HepG2 (cell line): ENCODE measurements around the gene LASP1. TPM values are rescaled to one million over a fixed set of nuclear protein-coding genes. Genes with fewer than 3 reads are reported as not detected.
A peak's percentile ranks its signal among the peaks of the same experiment; 100 is the strongest.

Experiments
- ATAC-seq: fragments of 200-7000 bp; cut with Tn5 transposase; 3 replicates; pipeline ENCODE4 v1.9.1; 2020; ENCODE audit warnings: mild to moderate bottlenecking, moderate library complexity
- BruUV-seq: library from RNA; stranded (reverse); fragments of 400-500 nt; replicated peaks from 2 replicates; lab custom pipeline; 2021; lab: Mats Ljungman, UMichigan
- CTCF ChIA-PET: fragments of 300-600 bp; formaldehyde crosslinking; extraction: SDS; loops from one replicate; lab custom pipeline; 2021; ENCODE audit warnings: low total read pairs, inconsistent platforms, low intra/inter-chr PET ratio; lab: Yijun Ruan, JAX
- POLR2A ChIA-PET: fragments of 350-600 bp; sonication (Branson Sonifier 250); formaldehyde crosslinking; loops from one replicate; lab custom pipeline; 2020; ENCODE audit warnings: antibody characterized with exemption, inconsistent platforms; lab: Yijun Ruan, JAX
- DNase-seq: peaks from one replicate; pipeline ENCODE4 v3.0.0-alpha.2; 2015; ENCODE audit warnings: low spot score
- FAIRE-seq: peaks from 3 replicates; lab custom pipeline; 2011; peaks lifted over from hg19 to GRCh38; lab: Jason Lieb, UNC
- H2AFZ ChIP-seq: one replicate; pipeline ENCODE4 v1.6.1; 2011; ENCODE audit warnings: low read length, inconsistent platforms
- H3K27ac ChIP-seq: fragments of 300-600 bp; 3 replicates; pipeline ENCODE4 v1.8.0; 2011; ENCODE audit warnings: mixed run types, mild to moderate bottlenecking, mixed read lengths, low read length, inconsistent platforms; ENCODE audit not compliant: insufficient read depth; ENCODE audit errors: extremely low read length
- H3K27me3 ChIP-seq, 2 experiments: fragments of 200-600 bp in 1 of 2; 2 replicates in 1 of 2; 3 replicates in 1 of 2; pipeline versions ENCODE4 v1.6.0 to v1.8.0; 2011; ENCODE audit warnings: low read length in 2 of 2, mild to moderate bottlenecking in 2 of 2, moderate library complexity in 2 of 2, inconsistent platforms in 1 of 2; ENCODE audit not compliant: insufficient read depth in 2 of 2, control insufficient read depth in 1 of 2
- H3K36me3 ChIP-seq, 2 experiments: fragments of 200-600 bp in 1 of 2; replicated peaks in 1 of 2; 2 replicates in 1 of 2; 3 replicates in 1 of 2; pipeline versions ENCODE4 v1.5.1 to v1.8.0; 2011; ENCODE audit warnings: low read length in 2 of 2, inconsistent platforms in 1 of 2; ENCODE audit not compliant: insufficient read depth in 2 of 2, control insufficient read depth in 1 of 2
- H3K4me1 ChIP-seq: 2 replicates; pipeline ENCODE4 v1.5.1; 2012; ENCODE audit warnings: low read length, inconsistent platforms; ENCODE audit not compliant: insufficient read depth
- H3K4me2 ChIP-seq: 2 replicates; pipeline ENCODE4 v1.6.0; 2011; ENCODE audit warnings: low read depth, low read length, inconsistent platforms
- H3K4me3 ChIP-seq, 3 experiments: fragments of 200-600 bp in 1 of 3; sonication (generic), shearing (Covaris generic) in 1 of 3; replicated peaks in 1 of 3; 2 replicates each; pipeline ENCODE4 v1.5.1; 2011 to 2016; ENCODE audit warnings: low read length in 3 of 3, inconsistent platforms in 2 of 3, low read depth in 2 of 3, mild to moderate bottlenecking in 2 of 3, control low read depth in 1 of 3, mixed read lengths in 1 of 3; ENCODE audit not compliant: insufficient read depth in 1 of 3
- H3K79me2 ChIP-seq: one replicate; pipeline ENCODE4 v1.6.1; 2011; ENCODE audit warnings: low read length, inconsistent platforms; ENCODE audit not compliant: insufficient read depth
- H3K9ac ChIP-seq: 2 replicates; pipeline ENCODE4 v1.6.0; 2011; ENCODE audit warnings: mild to moderate bottlenecking, low read depth, low read length, inconsistent platforms; ENCODE audit not compliant: insufficient read depth
- H3K9me3 ChIP-seq: 2 replicates; pipeline ENCODE4 v1.5.1; 2012; ENCODE audit warnings: mild to moderate bottlenecking, low read length
- H4K20me1 ChIP-seq: 2 replicates; pipeline ENCODE4 v1.6.0; 2011; ENCODE audit warnings: inconsistent platforms, mild to moderate bottlenecking, low read length, moderate library complexity; ENCODE audit not compliant: insufficient read depth
- FOXA1 ChIP-seq, 2 experiments: fragments of 450-650 bp in 1 of 2; sonication (generic) in 1 of 2; formaldehyde crosslinking in 1 of 2; IDR thresholded peaks; 2 replicates each; pipeline versions ENCODE4 v1.4.0 to v1.6.1; 2016 to 2020; ENCODE audit warnings: missing genetic modification reagents in 1 of 2
- FOXA3 ChIP-seq: IDR thresholded peaks from 2 replicates; pipeline ENCODE4 v1.6.1; 2016; ENCODE audit warnings: missing genetic modification reagents, missing compliant biosample characterization
- HNF4G ChIP-seq, 2 experiments: sonication (generic) in 1 of 2; formaldehyde crosslinking in 1 of 2; IDR thresholded peaks; 2 replicates each; pipeline versions ENCODE4 v1.4.0 to v1.6.1; 2011 to 2020; ENCODE audit warnings: borderline replicate concordance in 2 of 2, low read depth in 2 of 2, mild to moderate bottlenecking in 2 of 2, low read length in 1 of 2, missing genetic modification reagents in 1 of 2, moderate library complexity in 1 of 2
- JUNB ChIP-seq: sonication (generic); formaldehyde crosslinking; IDR thresholded peaks from 2 replicates; pipeline ENCODE4 v1.8.0; 2022; ENCODE audit warnings: missing genetic modification reagents, mild to moderate bottlenecking, borderline replicate concordance
- NKX3-1 ChIP-seq: sonication (generic); formaldehyde crosslinking; IDR thresholded peaks from 2 replicates; pipeline ENCODE4 v1.5.0; 2020; ENCODE audit warnings: missing genetic modification reagents
- SYNCRIP ChIP-seq: fragments of 200-400 bp; formaldehyde crosslinking; IDR thresholded peaks from 2 replicates; pipeline ENCODE4 v1.6.1; 2018; ENCODE audit warnings: mild to moderate bottlenecking, low read depth, low read length; ENCODE audit not compliant: insufficient read depth
- TBP ChIP-seq: sonication (generic); formaldehyde crosslinking; IDR thresholded peaks from 2 replicates; pipeline ENCODE4 v1.5.0; 2020; ENCODE audit warnings: missing genetic modification reagents
- ZKSCAN1 ChIP-seq: fragments of 150-350 bp; IDR thresholded peaks from 2 replicates; pipeline ENCODE4 v1.6.1; 2014; ENCODE audit warnings: low read length
- ZNF274 ChIP-seq: sonication (generic); formaldehyde crosslinking; IDR thresholded peaks from 2 replicates; pipeline ENCODE4 v1.5.1; 2020; ENCODE audit warnings: mild to moderate bottlenecking, missing genetic modification reagents
- ZNF383 ChIP-seq: sonication (generic); formaldehyde crosslinking; IDR thresholded peaks from 2 replicates; pipeline ENCODE4 v1.4.0; 2020; ENCODE audit warnings: missing genetic modification reagents, mild to moderate bottlenecking, borderline replicate concordance
- ZNF468 ChIP-seq: sonication (generic); formaldehyde crosslinking; IDR thresholded peaks from 2 replicates; pipeline ENCODE4 v1.8.0; 2022; ENCODE audit warnings: mild to moderate bottlenecking, moderate library complexity, missing genetic modification reagents
- ZNF772 ChIP-seq: sonication (generic); formaldehyde crosslinking; IDR thresholded peaks from 2 replicates; pipeline ENCODE4 v1.5.0; 2020; ENCODE audit warnings: mild to moderate bottlenecking, missing genetic modification reagents
- ZSCAN20 ChIP-seq: sonication (generic); formaldehyde crosslinking; IDR thresholded peaks from 2 replicates; pipeline ENCODE4 v1.4.0; 2020; ENCODE audit warnings: missing genetic modification reagents, mild to moderate bottlenecking, borderline replicate concordance
- WGBS: methylation state at CpG from one replicate; pipeline ENCODE4 v1.1.6; 2017; ENCODE audit warnings: low lambda C conversion rate; 5-methylcytosine and 5-hydroxymethylcytosine counted together
- in situ Hi-C: cut with HindIII; loops from 2 replicates; pipeline ENCODE4 v1.10.0; 2017; ENCODE audit warnings: low pct_unique_long_range_greater_than_20kb; ENCODE audit not compliant: extremely low pct_ligation_motif_present
- intact Hi-C: fragments of 100-400 bp; cut with micrococcal nuclease; formaldehyde crosslinking; loops from one replicate; pipeline ENCODE4 v1.10.0; 2022; ENCODE audit not compliant: unreplicated experiment
- polyA plus RNA-seq, 8 experiments: library from polyadenylated mRNA; depleted of rRNA in 3 of 8; stranded (reverse) in 7 of 8; unstranded in 1 of 8; fragments of >200 nt; fragmentation: Illumina TruSeq in 4 of 8; extraction: Trizol in 4 of 8; gene quantifications; 2 replicates each; pipeline versions ENCODE4 v1.2.1 to v1.2.3, GENCODE V29; 2011 to 2016; ENCODE audit warnings: low read depth in 4 of 8, missing spikeins in 1 of 8, mixed read lengths in 1 of 8; ENCODE audit not compliant: insufficient read depth in 1 of 8
- total RNA-seq, 5 experiments: library from RNA; depleted of rRNA; stranded (reverse); fragments of >200 nt; fragmentation: Illumina TruSeq; extraction: Trizol; gene quantifications; 2 replicates each; pipeline ENCODE4 v1.2.3, GENCODE V29; 2016; ENCODE audit warnings: low read depth in 1 of 5
- TF ChIP-seq, protein P1 (sequence below): IDR thresholded peaks from 2 replicates; pipeline ENCODE4 v1.6.1; 2016
- TF ChIP-seq, protein P2 (sequence below): sonication (generic); formaldehyde crosslinking; IDR thresholded peaks from 2 replicates; pipeline ENCODE4 v1.5.0; 2020; ENCODE audit warnings: mild to moderate bottlenecking, missing genetic modification reagents
- TF ChIP-seq, protein P3 (sequence below): sonication (generic); formaldehyde crosslinking; IDR thresholded peaks from 2 replicates; pipeline ENCODE4 v1.4.0; 2020; ENCODE audit warnings: mild to moderate bottlenecking, low read depth, missing genetic modification reagents

The LASP1 gene
- total and polyA plus RNA-seq, 2 of the 13 experiments (the other 11 are each of a cell fraction or from before 2014, with no cell fraction given), result 70.1 to 97.0 TPM

DNA sequence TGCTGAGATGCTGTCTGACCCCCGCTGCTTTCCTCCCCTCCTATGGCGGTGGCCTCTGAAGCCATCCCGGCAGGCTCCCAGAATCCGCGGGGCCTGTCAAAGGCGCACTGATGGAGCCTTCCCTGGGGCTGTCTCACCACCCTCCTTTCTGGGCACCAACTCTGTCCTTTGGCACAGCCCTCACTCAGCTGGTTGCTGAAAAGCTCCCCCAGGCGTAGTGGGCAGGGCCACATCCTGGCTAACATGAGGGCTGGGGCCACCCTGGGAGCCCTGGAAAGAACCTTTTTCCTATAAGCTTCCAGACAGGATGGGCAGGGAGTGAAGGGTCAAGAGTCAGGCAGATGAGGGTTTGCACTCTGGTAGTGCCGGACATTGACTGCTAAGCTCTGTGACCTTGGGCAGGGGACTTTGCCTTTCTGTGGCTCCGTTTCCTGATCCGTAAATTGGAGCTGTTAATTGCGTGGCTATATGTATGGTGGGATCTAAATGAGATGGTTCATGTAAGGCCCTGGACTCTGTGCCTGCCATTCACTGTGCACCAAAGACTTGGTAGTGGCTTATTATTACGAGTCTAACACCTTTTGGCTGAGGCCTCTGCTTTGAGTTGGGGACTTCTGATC is 27.9 kb downstream of the LASP1 start:
- ChIA-PET POLR2A (interaction anchor here (0.6 to 2.1 kb wide), 3 partner anchors 12 to 51 kb away, joined by 3 to 19 read pairs (median 4); no protein-coding TSS in a partner anchor), CTCF (no interaction called here)
- H2AFZ ChIP-seq, result no peak overlapping the region
- peak overlapping the region; percentile 36 for H3K27ac ChIP-seq
- H3K9me3 ChIP-seq, result no peaks in the 10 kb centered on the region
- WGBS, result 82% methylated on average over 12 of the region's 12 CpGs
- in situ Hi-C loops, result no loop called here
- BruUV-seq, result no TSS peak
- intact Hi-C loops, result no loop called here
- no peaks in the 10 kb centered on the region for H3K27me3 ChIP-seq
- peaks cover 28% of the 10 kb centered on the region for H3K4me1 ChIP-seq
- no peaks in the 10 kb centered on the region for H3K79me2 ChIP-seq
- H3K4me3 ChIP-seq, result no peak overlapping the region
- peaks cover 46 to 72% of the 10 kb centered on the region in 2 experiments for H3K36me3 ChIP-seq
- peak; percentile 59 for FAIRE-seq
- no peak overlapping the region for H3K4me2 ChIP-seq
- no peak for DNase-seq
- ATAC-seq, result peak; percentile 59
- H4K20me1 ChIP-seq, result peaks cover 5% of the 10 kb centered on the region; the same call in 1 of the 2 replicates
- H3K9ac ChIP-seq, result peak overlapping the region; percentile 1; the same call in 1 of the 2 replicates
- peak; percentile 64 for TF ChIP-seq HNF4G (IDR thresholded peaks at IDR 0.05; ENCODE audit: borderline replicate concordance, low read depth, low read length)
- TF ChIP-seq HNF4G (CRISPR knock-in tag; IDR thresholded peaks at IDR 0.05; ENCODE audit: borderline replicate concordance, low read depth), result peak; percentile 55; the same call in 1 of the 2 replicates
- TF ChIP-seq ZSCAN20 (CRISPR knock-in tag), result no peak
- no peak for TF ChIP-seq ZNF468
- no peak for TF ChIP-seq NKX3-1
- TF ChIP-seq, protein P1, sequence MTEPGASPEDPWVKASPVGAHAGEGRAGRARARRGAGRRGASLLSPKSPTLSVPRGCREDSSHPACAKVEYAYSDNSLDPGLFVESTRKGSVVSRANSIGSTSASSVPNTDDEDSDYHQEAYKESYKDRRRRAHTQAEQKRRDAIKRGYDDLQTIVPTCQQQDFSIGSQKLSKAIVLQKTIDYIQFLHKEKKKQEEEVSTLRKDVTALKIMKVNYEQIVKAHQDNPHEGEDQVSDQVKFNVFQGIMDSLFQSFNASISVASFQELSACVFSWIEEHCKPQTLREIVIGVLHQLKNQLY (CRISPR knock-in tag), result no peak
- no peak for TF ChIP-seq FOXA1 (IDR thresholded peaks at IDR 0.05)
- no peak for TF ChIP-seq FOXA1 (CRISPR knock-in tag; IDR thresholded peaks at IDR 0.05)
- 0 out of 2 replicates have a peak, but pooled peaks have one; percentile 44 for TF ChIP-seq ZNF772
- TF ChIP-seq FOXA3 (CRISPR knock-in tag), result no peak
- TF ChIP-seq TBP (CRISPR knock-in tag), result no peak
- TF ChIP-seq, protein P2, sequence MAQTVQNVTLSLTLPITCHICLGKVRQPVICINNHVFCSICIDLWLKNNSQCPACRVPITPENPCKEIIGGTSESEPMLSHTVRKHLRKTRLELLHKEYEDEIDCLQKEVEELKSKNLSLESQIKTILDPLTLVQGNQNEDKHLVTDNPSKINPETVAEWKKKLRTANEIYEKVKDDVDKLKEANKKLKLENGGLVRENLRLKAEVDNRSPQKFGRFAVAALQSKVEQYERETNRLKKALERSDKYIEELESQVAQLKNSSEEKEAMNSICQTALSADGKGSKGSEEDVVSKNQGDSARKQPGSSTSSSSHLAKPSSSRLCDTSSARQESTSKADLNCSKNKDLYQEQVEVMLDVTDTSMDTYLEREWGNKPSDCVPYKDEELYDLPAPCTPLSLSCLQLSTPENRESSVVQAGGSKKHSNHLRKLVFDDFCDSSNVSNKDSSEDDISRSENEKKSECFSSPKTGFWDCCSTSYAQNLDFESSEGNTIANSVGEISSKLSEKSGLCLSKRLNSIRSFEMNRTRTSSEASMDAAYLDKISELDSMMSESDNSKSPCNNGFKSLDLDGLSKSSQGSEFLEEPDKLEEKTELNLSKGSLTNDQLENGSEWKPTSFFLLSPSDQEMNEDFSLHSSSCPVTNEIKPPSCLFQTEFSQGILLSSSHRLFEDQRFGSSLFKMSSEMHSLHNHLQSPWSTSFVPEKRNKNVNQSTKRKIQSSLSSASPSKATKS, result no peak
- TF ChIP-seq SYNCRIP, result no peak
- TF ChIP-seq ZKSCAN1, result no peak
- TF ChIP-seq, protein P3, sequence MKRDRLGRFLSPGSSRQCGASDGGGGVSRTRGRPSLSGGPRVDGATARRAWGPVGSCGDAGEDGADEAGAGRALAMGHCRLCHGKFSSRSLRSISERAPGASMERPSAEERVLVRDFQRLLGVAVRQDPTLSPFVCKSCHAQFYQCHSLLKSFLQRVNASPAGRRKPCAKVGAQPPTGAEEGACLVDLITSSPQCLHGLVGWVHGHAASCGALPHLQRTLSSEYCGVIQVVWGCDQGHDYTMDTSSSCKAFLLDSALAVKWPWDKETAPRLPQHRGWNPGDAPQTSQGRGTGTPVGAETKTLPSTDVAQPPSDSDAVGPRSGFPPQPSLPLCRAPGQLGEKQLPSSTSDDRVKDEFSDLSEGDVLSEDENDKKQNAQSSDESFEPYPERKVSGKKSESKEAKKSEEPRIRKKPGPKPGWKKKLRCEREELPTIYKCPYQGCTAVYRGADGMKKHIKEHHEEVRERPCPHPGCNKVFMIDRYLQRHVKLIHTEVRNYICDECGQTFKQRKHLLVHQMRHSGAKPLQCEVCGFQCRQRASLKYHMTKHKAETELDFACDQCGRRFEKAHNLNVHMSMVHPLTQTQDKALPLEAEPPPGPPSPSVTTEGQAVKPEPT (CRISPR knock-in tag), result no peak
- no peak for TF ChIP-seq ZNF383
- TF ChIP-seq JUNB, result no peak
- TF ChIP-seq ZNF274 (CRISPR knock-in tag), result no peak
